Measurements from ENCODE around the gene HFM1. TPM values are rescaled to one million over a fixed set of nuclear protein-coding genes. Genes with fewer than 3 reads are reported as not detected.
"Not testable (repeated sequence)": the region's sequence is repeated elsewhere in the genome, so short reads cannot be mapped to it uniquely, and the experiment has no call there.

HFM1 gene
- not detected in 2 replicates for total RNA-seq (2014; rRNA removed; shearing (Covaris generic))

DNA sequence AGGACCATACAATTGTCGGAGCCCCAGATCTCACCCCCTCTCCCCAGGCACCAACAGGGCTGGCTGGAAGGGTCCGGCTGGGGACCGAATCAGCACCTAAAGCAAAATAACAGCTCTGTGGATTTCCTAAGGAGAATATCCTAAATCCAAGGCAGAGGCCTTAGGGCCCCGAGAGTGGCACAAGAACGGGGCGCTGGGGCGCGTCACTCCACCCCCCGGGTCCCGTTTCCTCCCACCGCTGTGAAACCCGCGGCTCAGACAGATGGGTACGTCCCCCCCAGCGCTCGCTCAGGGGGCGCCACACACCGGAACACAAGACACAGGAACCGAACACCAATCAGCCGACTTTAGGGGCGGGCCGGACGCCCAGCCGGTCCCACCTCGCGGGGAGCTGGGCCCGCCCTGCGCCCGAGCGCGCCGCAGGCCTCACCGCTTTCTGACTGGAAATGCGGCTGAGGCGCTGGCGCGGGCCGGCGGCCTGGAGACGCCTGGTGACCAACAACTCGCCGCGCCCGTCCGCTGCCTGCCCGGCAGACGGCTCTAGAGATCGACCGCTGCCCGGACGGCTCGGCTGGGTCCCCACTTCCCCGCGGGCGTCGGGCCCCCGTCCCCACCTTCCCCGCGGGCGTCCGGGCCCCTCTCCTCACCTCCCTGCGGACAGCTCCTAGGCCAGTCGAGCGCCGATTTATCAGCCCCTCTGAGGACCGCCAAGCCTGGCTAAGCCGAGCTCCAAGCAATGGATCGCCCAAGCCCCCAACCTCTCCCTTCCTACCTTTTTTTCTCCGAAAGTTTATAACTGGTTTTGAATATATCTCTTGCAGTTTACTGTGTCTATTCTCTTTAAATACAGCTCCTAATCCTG, at the start of gene HFM1:
Gene HFM1, minus strand, starts transcription at position 687 of the 862 bp plus-strand sequence. CDS start 3,755 bp downstream, outside the sequence.
- peak; percentile 81 for DNase-seq (ENCODE audit: low read depth)

- DNase-seq (ENCODE audit: low read depth): no peak
Observed at GRCh38 chr1:91454136-91454535, 49.5 kb upstream of the HFM1 start.

- DNase-seq (ENCODE audit: low read depth): peak; percentile 63
Observed at GRCh38 chr1:91450260-91450659, 45.6 kb upstream of the HFM1 start.

- DNase-seq (ENCODE audit: low read depth): not testable (repeated sequence)
Observed at GRCh38 chr1:91447782-91448181, 43.1 kb upstream of the HFM1 start.

DNA sequence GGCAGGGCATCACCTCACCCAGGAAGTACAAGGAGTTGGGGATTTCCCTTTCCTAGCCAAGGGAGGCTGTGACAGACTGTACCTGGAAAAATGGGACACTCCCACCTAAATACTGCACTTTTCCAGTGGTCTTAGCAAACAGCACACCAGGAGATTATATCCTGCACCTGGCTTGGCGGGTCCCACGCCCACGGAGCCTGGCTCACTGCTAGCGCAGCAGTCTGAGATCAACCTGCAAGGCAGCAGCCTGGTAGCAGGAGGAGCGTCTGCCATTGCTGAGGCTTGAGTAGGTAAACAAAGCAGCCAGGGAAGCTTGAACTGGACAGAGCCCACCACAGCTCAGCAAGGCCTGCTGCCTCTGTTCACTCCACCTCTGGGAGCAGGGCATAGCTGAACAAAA, 37.3 kb upstream of the HFM1 start:
- not testable (repeated sequence) for DNase-seq (ENCODE audit: low read depth)

GRCh38 chr1:91440847-91441246, 36.2 kb upstream of the HFM1 start:
- DNase-seq (ENCODE audit: low read depth): peak; percentile 5

- no peak for DNase-seq (ENCODE audit: low read depth)
Observed at GRCh38 chr1:91439016-91439415, 34.4 kb upstream of the HFM1 start.

- DNase-seq (ENCODE audit: low read depth): no peak
Observed at GRCh38 chr1:91428182-91428798, 23.7 kb upstream of the HFM1 start.

DNA sequence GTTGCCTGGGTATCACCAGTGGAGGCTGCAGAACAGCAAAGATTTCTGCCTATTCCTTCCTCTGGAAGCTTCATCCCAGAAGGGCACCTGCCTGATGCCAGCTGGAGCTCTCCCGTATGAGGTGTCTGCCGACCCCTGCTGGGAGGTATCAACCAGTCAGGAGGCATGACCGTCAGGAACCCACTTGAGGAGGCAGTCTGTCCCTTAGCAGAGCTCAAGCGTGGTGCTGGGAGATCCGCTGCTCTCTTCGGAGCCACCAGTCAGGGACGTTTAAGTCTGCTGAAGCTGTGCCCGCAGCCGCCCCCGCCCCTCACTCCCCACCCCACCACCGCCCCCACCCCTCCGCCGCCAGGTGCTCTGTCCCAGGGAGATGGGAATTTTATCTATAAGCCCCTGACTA, 23.1 kb upstream of the HFM1 start:
- DNase-seq (ENCODE audit: low read depth): no peak

- not testable (repeated sequence) for DNase-seq (ENCODE audit: low read depth)
Observed at GRCh38 chr1:91422523-91422922, 17.9 kb upstream of the HFM1 start.

- no peak for DNase-seq (ENCODE audit: low read depth)
Observed at GRCh38 chr1:91412371-91412770, 7.7 kb upstream of the HFM1 start.

- DNase-seq (ENCODE audit: low read depth): peak; percentile 22
Observed at GRCh38 chr1:91406773-91407389, 2.2 kb upstream of the HFM1 start.

GRCh38 chr1:91402023-91402422, 2.6 kb downstream of the HFM1 start:
- peak; percentile 23 for DNase-seq (ENCODE audit: low read depth)

- peak; percentile 48 for DNase-seq (ENCODE audit: low read depth)
Observed at GRCh38 chr1:91400133-91400725, 4.4 kb downstream of the HFM1 start.

GRCh38 chr1:91398291-91398690, 6.3 kb downstream of the HFM1 start:
- DNase-seq (ENCODE audit: low read depth): no peak

GRCh38 chr1:91397605-91398004, 7.0 kb downstream of the HFM1 start:
- no peak for DNase-seq (ENCODE audit: low read depth)

DNA sequence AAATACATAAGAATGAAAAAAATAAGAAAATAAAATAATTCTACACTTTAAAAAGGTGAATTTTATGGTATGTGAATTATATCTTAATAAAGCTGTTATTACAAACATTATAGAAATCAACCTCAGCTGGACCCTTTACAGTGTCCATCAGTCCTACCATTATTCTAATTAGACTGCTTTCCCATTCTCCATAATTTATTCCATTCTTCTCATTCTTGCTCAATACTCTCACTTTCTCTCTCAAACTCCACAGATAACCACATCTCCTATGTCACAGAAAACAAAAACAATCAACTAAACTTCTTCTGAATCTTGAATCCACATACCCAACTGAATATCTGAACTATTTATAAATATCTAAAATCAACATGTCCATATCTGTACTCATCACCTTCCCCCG, 11.6 kb downstream of the HFM1 start:
- no peak for DNase-seq (ENCODE audit: low read depth)

- DNase-seq (ENCODE audit: low read depth): no peak
Observed at GRCh38 chr1:91386109-91386508, 18.5 kb downstream of the HFM1 start.

GRCh38 chr1:91383456-91383855, 21.2 kb downstream of the HFM1 start:
- DNase-seq (ENCODE audit: low read depth): no peak

DNA sequence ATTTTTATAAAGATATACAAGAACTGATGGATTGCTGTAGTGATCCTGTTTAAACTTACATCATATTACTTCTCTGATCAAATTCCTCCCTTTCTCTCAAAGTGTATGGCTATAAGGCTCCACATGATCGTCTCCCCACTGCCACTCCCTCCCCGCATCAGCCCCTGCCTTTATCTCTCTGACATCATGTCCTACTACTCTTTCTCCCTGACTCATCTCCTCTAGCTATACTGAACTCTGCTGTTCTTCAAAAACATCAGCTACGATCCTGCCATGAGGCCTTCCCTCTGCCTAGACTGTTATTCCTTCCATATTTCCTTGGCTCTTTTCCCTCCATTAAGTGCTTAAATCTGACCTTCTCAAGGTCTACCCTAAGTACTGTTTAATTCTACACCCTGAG, 22.8 kb downstream of the HFM1 start:
- no peak for DNase-seq (ENCODE audit: low read depth)

GRCh38 chr1:91374086-91374485, 30.6 kb downstream of the HFM1 start:
- no peak for DNase-seq (ENCODE audit: low read depth)

- DNase-seq (ENCODE audit: low read depth): not testable (repeated sequence)
Observed at GRCh38 chr1:91372230-91372629, 32.4 kb downstream of the HFM1 start.

Measured in RPMI7951 (cell line).